ENCODE results near the gene EBPL. TPM values are rescaled to one million over a fixed set of nuclear protein-coding genes. Genes with fewer than 3 reads are reported as not detected.

The EBPL gene
- total and polyA plus RNA-seq, 9 of the 15 experiments (the other 6 are each of a cell fraction or from before 2014, with no cell fraction given): 5.2 to 68.3 (median 43.0) TPM

DNA sequence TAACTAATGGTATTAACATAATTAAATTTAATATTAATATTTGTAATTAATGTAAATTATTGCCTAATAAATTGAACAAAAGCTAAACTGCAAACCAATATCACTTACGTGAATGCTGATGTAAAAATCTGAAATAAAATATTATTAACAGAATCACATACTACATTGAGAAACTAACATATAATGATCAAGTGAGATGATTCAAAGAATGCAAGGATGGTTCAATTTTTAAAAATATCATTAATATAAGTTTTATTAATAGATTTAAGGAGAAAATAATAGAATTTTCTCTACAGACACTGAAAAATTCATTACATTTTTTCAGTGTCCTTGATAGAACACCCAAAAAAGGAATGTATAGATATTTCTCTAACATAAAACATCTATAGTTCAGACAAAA, 23.5 kb upstream of the EBPL start:
- TF ChIP-seq TAF7 (tag; IDR thresholded peaks at IDR 0.05) (no peak), ZNF324 (CRISPR knock-in tag; IDR thresholded peaks at IDR 0.05) (peak; percentile 60; the same call in 1 of the 2 replicates), ZNF75A (CRISPR knock-in tag; IDR thresholded peaks at IDR 0.05) (no peak), DNMT1 (IDR thresholded peaks at IDR 0.05) (no peak), ZNF274 (IDR thresholded peaks at IDR 0.05; ENCODE audit: borderline replicate concordance, low read depth, low read length) (no peak), SMARCA5 (IDR thresholded peaks at IDR 0.05) (no peak)
- 0 out of 2 replicates have a peak, but pooled peaks cover 5% of the 10 kb centered on the region for H3K9me3 ChIP-seq (replicated peaks; ENCODE audit: control insufficient read depth, insufficient read depth, low read depth, low read length)
- BruUV-seq (replicated peaks): no TSS peak
- H3K4me1 ChIP-seq (replicated peaks in 1 of 2; ENCODE audit: control insufficient read depth in 2 of 2, insufficient read depth in 2 of 2, low read length in 2 of 2): no peaks in the 10 kb centered on the region
- ATAC-seq (no peak), FAIRE-seq (no peak), DNase-seq (ENCODE audit: extremely low read depth in 1 of 4, low spot score in 3 of 4) (no peak)
- no peaks in the 10 kb centered on the region for H3K79me2 ChIP-seq (ENCODE audit: control insufficient read depth, insufficient read depth, low read length)
- H3K9me1 ChIP-seq (ENCODE audit: control insufficient read depth, insufficient read depth, low read length): no peaks in the 10 kb centered on the region
- no peak overlapping the region for H3K4me3 ChIP-seq
- in situ Hi-C loops (cut with MboI) (no loop called here), intact Hi-C loops (cut with micrococcal nuclease) (no loop called here)
- WGBS (ENCODE audit: insufficient coverage, low coverage, missing lambda C conversion rate): 100% methylated on average over 1 of the region's 1 CpG
- CTCF ChIA-PET (ENCODE audit: low intra/inter-chr PET ratio): no interaction called here
- H2AFZ ChIP-seq (ENCODE audit: low read depth, low read length): no peak overlapping the region
- H3K4me2 ChIP-seq (ENCODE audit: insufficient read depth, low read length): no peak overlapping the region
- H4K20me1 ChIP-seq (replicated peaks; ENCODE audit: control insufficient read depth, insufficient read depth, low read length): no peaks in the 10 kb centered on the region
- no peak overlapping the region for H3K27ac ChIP-seq (ENCODE audit: extremely low read depth, low read depth, low read length)
- peaks cover 38% of the 10 kb centered on the region; the same call in 1 of the 3 replicates for H3K36me3 ChIP-seq (ENCODE audit: control insufficient read depth, insufficient read depth, low read length)
- no peaks in the 10 kb centered on the region for H3K27me3 ChIP-seq (ENCODE audit: control insufficient read depth in 2 of 2, insufficient read depth in 2 of 2, low read length in 2 of 2)
- POLR2A ChIA-PET: no interaction called here
- no peak overlapping the region for H3K9ac ChIP-seq (ENCODE audit: insufficient read depth in 1 of 2, low read depth in 2 of 2, low read length in 2 of 2)

DNA sequence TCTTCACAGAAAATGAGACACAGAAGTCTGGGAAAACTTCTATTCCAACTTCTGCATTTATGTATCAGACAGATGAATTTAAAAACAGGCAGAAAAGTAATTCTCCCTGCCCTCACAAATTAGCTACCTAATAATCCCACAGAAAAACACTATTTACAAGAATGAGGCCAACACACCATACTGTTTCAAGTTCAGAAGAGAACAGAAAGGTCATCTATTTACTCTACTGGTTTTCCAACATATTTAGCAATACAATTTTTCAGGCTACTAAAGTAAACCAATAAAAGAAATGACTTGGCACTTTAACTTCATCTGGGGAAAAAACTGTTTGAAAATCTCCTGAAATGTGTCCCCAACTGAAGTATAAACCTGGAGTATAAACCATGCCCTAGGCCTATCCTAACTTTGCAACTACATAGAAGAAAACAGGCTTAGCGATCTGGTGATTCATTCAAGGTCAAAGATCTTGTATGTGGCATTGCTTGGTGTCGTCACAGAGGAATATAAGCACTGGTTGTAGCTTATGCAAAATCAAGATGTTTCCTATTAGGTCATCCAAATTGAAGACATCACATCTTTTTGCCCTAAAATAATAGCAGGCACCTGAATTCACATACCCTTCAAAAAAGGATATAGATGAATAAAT, 20.1 kb upstream of the EBPL start:
- H3K4me1 ChIP-seq (replicated peaks in 1 of 2; ENCODE audit: control insufficient read depth in 2 of 2, insufficient read depth in 2 of 2, low read length in 2 of 2): no peaks in the 10 kb centered on the region
- 0 out of 2 replicates have a peak, but pooled peaks have one; percentile 5 for TF ChIP-seq MAFG (tag; conservative IDR thresholded peaks at IDR 0.05)
- TF ChIP-seq, protein P1, sequence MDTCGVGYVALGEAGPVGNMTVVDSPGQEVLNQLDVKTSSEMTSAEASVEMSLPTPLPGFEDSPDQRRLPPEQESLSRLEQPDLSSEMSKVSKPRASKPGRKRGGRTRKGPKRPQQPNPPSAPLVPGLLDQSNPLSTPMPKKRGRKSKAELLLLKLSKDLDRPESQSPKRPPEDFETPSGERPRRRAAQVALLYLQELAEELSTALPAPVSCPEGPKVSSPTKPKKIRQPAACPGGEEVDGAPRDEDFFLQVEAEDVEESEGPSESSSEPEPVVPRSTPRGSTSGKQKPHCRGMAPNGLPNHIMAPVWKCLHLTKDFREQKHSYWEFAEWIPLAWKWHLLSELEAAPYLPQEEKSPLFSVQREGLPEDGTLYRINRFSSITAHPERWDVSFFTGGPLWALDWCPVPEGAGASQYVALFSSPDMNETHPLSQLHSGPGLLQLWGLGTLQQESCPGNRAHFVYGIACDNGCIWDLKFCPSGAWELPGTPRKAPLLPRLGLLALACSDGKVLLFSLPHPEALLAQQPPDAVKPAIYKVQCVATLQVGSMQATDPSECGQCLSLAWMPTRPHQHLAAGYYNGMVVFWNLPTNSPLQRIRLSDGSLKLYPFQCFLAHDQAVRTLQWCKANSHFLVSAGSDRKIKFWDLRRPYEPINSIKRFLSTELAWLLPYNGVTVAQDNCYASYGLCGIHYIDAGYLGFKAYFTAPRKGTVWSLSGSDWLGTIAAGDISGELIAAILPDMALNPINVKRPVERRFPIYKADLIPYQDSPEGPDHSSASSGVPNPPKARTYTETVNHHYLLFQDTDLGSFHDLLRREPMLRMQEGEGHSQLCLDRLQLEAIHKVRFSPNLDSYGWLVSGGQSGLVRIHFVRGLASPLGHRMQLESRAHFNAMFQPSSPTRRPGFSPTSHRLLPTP (IDR thresholded peaks at IDR 0.05; ENCODE audit: borderline replicate concordance, extremely low read depth, insufficient read length): no peak
- intact Hi-C loops (cut with micrococcal nuclease) (no loop called here), in situ Hi-C loops (cut with MboI) (no loop called here)
- POLR2A ChIA-PET: interaction anchor here (1.0 to 1.1 kb wide), 2 partner anchors 13 to 16 kb away, joined by 3 read pairs; no protein-coding TSS in a partner anchor
- H3K9me1 ChIP-seq (ENCODE audit: control insufficient read depth, insufficient read depth, low read length): no peaks in the 10 kb centered on the region
- 0 out of 2 replicates have a peak, but pooled peaks cover 5% of the 10 kb centered on the region for H3K9me3 ChIP-seq (replicated peaks; ENCODE audit: control insufficient read depth, insufficient read depth, low read depth, low read length)
- WGBS (ENCODE audit: insufficient coverage, low coverage, missing lambda C conversion rate): 33% methylated on average over 2 of the region's 2 CpGs
- FAIRE-seq (no peak), ATAC-seq (no peak), DNase-seq (ENCODE audit: extremely low read depth in 1 of 4, low spot score in 3 of 4) (no peak)
- no peak overlapping the region for H3K4me2 ChIP-seq (ENCODE audit: insufficient read depth, low read length)
- BruUV-seq (replicated peaks): no TSS peak
- CTCF ChIA-PET (ENCODE audit: low intra/inter-chr PET ratio): no interaction called here
- no peak overlapping the region for H3K4me3 ChIP-seq
- no peak overlapping the region for H2AFZ ChIP-seq (ENCODE audit: low read depth, low read length)
- H3K27me3 ChIP-seq (ENCODE audit: control insufficient read depth in 2 of 2, insufficient read depth in 2 of 2, low read length in 2 of 2): no peaks in the 10 kb centered on the region
- H3K79me2 ChIP-seq (ENCODE audit: control insufficient read depth, insufficient read depth, low read length): no peaks in the 10 kb centered on the region
- no peak overlapping the region for H3K9ac ChIP-seq (ENCODE audit: insufficient read depth in 1 of 2, low read depth in 2 of 2, low read length in 2 of 2)
- H3K36me3 ChIP-seq (ENCODE audit: control insufficient read depth, insufficient read depth, low read length): peaks cover 36% of the 10 kb centered on the region; the same call in 1 of the 3 replicates
- no peak overlapping the region for H3K27ac ChIP-seq (ENCODE audit: extremely low read depth, low read depth, low read length)
- H4K20me1 ChIP-seq (replicated peaks; ENCODE audit: control insufficient read depth, insufficient read depth, low read length): no peaks in the 10 kb centered on the region
